HEK293 (cell line): ENCODE measurements around the gene DNAJC5.
A peak's percentile ranks its signal among the peaks of the same experiment; 100 is the strongest.

Source experiments
- GLIS2 ChIP-seq: fragments of 450-650 bp; formaldehyde crosslinking; IDR thresholded peaks from 2 replicates; pipeline ENCODE4 v1.5.1; 2016; ENCODE audit warnings: missing biosample characterization, missing genetic modification characterization
- KLF1 ChIP-seq: fragments of 450-650 bp; formaldehyde crosslinking; IDR thresholded peaks from 2 replicates; pipeline ENCODE4 v1.5.1; 2016; ENCODE audit warnings: missing biosample characterization, missing genetic modification characterization
- OSR2 ChIP-seq: fragments of 450-650 bp; formaldehyde crosslinking; IDR thresholded peaks from 2 replicates; pipeline ENCODE4 v1.5.1; 2016; ENCODE audit warnings: missing biosample characterization, missing genetic modification characterization
- ZBTB1 ChIP-seq: fragments of 450-650 bp; formaldehyde crosslinking; IDR thresholded peaks from 2 replicates; pipeline ENCODE4 v1.5.1; 2016; ENCODE audit warnings: missing biosample characterization, missing genetic modification characterization
- ZFHX2 ChIP-seq: fragments of 450-650 bp; formaldehyde crosslinking; conservative IDR thresholded peaks from 2 replicates; pipeline ENCODE4 v1.5.1; 2016; ENCODE audit warnings: missing biosample characterization, missing genetic modification characterization
- ZNF121 ChIP-seq: fragments of 450-650 bp; formaldehyde crosslinking; IDR thresholded peaks from 2 replicates; pipeline ENCODE4 v1.5.1; 2016; ENCODE audit warnings: missing biosample characterization, missing genetic modification characterization
- ZNF2 ChIP-seq: fragments of 450-650 bp; formaldehyde crosslinking; IDR thresholded peaks from 2 replicates; pipeline ENCODE4 v1.5.1; 2016; ENCODE audit warnings: missing biosample characterization, missing genetic modification characterization
- ZNF202 ChIP-seq: fragments of 450-650 bp; formaldehyde crosslinking; IDR thresholded peaks from 2 replicates; pipeline ENCODE4 v1.5.1; 2016; ENCODE audit warnings: missing biosample characterization, missing genetic modification characterization, borderline replicate concordance
- ZNF211 ChIP-seq: fragments of 450-650 bp; formaldehyde crosslinking; IDR thresholded peaks from 2 replicates; pipeline ENCODE4 v1.5.1; 2016; ENCODE audit warnings: low read depth, missing biosample characterization, missing genetic modification characterization
- ZNF221 ChIP-seq: fragments of 450-650 bp; formaldehyde crosslinking; IDR thresholded peaks from 2 replicates; pipeline ENCODE4 v1.5.1; 2017; ENCODE audit warnings: missing biosample characterization, missing genetic modification characterization, borderline replicate concordance
- ZNF548 ChIP-seq: fragments of 450-650 bp; formaldehyde crosslinking; IDR thresholded peaks from 2 replicates; pipeline ENCODE4 v1.5.1; 2016; ENCODE audit warnings: missing biosample characterization, missing genetic modification characterization
- ZNF558 ChIP-seq: fragments of 450-650 bp; formaldehyde crosslinking; IDR thresholded peaks from 2 replicates; pipeline ENCODE4 v1.5.1; 2016; ENCODE audit warnings: missing biosample characterization, missing genetic modification characterization
- ZNF560 ChIP-seq: fragments of 450-650 bp; formaldehyde crosslinking; IDR thresholded peaks from 2 replicates; pipeline ENCODE4 v1.5.1; 2017; ENCODE audit warnings: missing biosample characterization, missing genetic modification characterization, borderline replicate concordance
- ZNF626 ChIP-seq: fragments of 450-650 bp; sonication (Bioruptor Pico); formaldehyde crosslinking; IDR thresholded peaks from 2 replicates; pipeline ENCODE4 v1.5.1; 2018; ENCODE audit warnings: missing biosample characterization, missing genetic modification characterization, inconsistent platforms
- ZNF677 ChIP-seq: fragments of 450-650 bp; IDR thresholded peaks from 2 replicates; pipeline ENCODE4 v1.5.0; 2018; ENCODE audit warnings: missing biosample characterization, mild to moderate bottlenecking, missing genetic modification characterization, moderate library complexity
- ZNF707 ChIP-seq: fragments of 450-650 bp; formaldehyde crosslinking; IDR thresholded peaks from 2 replicates; pipeline ENCODE4 v1.5.1; 2016; ENCODE audit warnings: missing biosample characterization, missing genetic modification characterization
- TF ChIP-seq, protein P1 (sequence below): fragments of 450-650 bp; formaldehyde crosslinking; IDR thresholded peaks from 2 replicates; pipeline ENCODE4 v1.5.1; 2016; ENCODE audit warnings: missing biosample characterization, missing genetic modification characterization
- TF ChIP-seq, protein P2 (sequence below): fragments of 450-650 bp; formaldehyde crosslinking; IDR thresholded peaks from 2 replicates; pipeline ENCODE4 v1.5.1; 2016; ENCODE audit warnings: missing biosample characterization, missing genetic modification characterization
- TF ChIP-seq, protein P3 (sequence below): fragments of 450-650 bp; formaldehyde crosslinking; IDR thresholded peaks from 2 replicates; pipeline ENCODE4 v1.5.1; 2016; ENCODE audit warnings: missing biosample characterization, missing genetic modification characterization, borderline replicate concordance
- TF ChIP-seq, protein P4 (sequence below): fragments of 450-650 bp; formaldehyde crosslinking; IDR thresholded peaks from 2 replicates; pipeline ENCODE4 v1.5.1; 2016; ENCODE audit warnings: missing biosample characterization, missing genetic modification characterization
- TF ChIP-seq, protein P5 (sequence below): fragments of 450-650 bp; formaldehyde crosslinking; IDR thresholded peaks from 2 replicates; pipeline ENCODE4 v1.5.1; 2016; ENCODE audit warnings: missing biosample characterization, missing genetic modification characterization, borderline replicate concordance

Gene DNAJC5

DNA sequence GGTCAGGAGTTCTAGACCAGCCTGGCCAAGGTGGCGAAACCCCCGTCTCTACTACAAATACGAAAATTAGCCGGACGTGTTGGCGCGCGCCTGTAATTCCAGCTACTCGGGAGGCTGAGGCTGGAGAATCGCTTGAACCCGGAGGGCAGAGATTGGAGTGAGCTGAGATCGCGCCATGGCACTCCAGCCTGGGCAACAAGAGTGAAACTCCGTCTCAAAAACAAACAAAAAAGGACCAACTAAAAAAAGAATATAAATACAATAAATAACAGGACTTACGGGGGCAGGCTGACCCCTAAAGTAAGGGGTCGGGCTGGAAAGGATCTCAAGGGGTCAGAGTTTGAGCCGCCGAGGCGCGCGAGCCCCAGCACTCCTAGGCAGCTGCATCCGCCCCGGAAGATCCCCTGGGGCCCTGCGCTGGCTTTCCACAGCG is 30.4 kb upstream of the DNAJC5 start (continued):
- TF ChIP-seq ZFHX2 (tag by site-specific recombination) (no peak), GLIS2 (tag by site-specific recombination) (peak; percentile 72), ZNF2 (peak; percentile 38; the same call in 1 of the 2 replicates), ZNF677 (tag by site-specific recombination) (no peak), ZNF558 (tag by site-specific recombination) (no peak), ZNF202 (no peak), ZNF121 (peak; percentile 85), ZNF626 (tag by site-specific recombination) (no peak), KLF1 (tag by site-specific recombination) (no peak), ZNF211 (tag by site-specific recombination) (no peak), ZBTB1 (no peak), ZNF548 (tag by site-specific recombination) (no peak), ZNF707 (tag by site-specific recombination) (no peak), OSR2 (tag by site-specific recombination) (no peak), ZNF221 (tag by site-specific recombination) (no peak), ZNF560 (no peak)
- TF ChIP-seq, protein P1, sequence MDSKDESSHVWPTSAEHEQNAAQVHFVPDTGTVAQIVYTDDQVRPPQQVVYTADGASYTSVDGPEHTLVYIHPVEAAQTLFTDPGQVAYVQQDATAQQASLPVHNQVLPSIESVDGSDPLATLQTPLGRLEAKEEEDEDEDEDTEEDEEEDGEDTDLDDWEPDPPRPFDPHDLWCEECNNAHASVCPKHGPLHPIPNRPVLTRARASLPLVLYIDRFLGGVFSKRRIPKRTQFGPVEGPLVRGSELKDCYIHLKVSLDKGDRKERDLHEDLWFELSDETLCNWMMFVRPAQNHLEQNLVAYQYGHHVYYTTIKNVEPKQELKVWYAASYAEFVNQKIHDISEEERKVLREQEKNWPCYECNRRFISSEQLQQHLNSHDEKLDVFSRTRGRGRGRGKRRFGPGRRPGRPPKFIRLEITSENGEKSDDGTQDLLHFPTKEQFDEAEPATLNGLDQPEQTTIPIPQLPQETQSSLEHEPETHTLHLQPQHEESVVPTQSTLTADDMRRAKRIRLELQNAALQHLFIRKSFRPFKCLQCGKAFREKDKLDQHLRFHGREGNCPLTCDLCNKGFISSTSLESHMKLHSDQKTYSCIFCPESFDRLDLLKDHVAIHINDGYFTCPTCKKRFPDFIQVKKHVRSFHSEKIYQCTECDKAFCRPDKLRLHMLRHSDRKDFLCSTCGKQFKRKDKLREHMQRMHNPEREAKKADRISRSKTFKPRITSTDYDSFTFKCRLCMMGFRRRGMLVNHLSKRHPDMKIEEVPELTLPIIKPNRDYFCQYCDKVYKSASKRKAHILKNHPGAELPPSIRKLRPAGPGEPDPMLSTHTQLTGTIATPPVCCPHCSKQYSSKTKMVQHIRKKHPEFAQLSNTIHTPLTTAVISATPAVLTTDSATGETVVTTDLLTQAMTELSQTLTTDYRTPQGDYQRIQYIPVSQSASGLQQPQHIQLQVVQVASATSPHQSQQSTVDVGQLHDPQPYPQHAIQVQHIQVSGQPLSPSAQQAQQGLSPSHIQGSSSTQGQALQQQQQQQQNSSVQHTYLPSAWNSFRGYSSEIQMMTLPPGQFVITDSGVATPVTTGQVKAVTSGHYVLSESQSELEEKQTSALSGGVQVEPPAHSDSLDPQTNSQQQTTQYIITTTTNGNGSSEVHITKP, result no peak
- TF ChIP-seq, protein P2, sequence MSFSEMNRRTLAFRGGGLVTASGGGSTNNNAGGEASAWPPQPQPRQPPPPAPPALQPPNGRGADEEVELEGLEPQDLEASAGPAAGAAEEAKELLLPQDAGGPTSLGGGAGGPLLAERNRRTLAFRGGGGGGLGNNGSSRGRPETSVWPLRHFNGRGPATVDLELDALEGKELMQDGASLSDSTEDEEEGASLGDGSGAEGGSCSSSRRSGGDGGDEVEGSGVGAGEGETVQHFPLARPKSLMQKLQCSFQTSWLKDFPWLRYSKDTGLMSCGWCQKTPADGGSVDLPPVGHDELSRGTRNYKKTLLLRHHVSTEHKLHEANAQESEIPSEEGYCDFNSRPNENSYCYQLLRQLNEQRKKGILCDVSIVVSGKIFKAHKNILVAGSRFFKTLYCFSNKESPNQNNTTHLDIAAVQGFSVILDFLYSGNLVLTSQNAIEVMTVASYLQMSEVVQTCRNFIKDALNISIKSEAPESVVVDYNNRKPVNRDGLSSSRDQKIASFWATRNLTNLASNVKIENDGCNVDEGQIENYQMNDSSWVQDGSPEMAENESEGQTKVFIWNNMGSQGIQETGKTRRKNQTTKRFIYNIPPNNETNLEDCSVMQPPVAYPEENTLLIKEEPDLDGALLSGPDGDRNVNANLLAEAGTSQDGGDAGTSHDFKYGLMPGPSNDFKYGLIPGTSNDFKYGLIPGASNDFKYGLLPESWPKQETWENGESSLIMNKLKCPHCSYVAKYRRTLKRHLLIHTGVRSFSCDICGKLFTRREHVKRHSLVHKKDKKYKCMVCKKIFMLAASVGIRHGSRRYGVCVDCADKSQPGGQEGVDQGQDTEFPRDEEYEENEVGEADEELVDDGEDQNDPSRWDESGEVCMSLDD (tag by site-specific recombination), result peak; percentile 14; the same call in 1 of the 2 replicates
- TF ChIP-seq, protein P3, sequence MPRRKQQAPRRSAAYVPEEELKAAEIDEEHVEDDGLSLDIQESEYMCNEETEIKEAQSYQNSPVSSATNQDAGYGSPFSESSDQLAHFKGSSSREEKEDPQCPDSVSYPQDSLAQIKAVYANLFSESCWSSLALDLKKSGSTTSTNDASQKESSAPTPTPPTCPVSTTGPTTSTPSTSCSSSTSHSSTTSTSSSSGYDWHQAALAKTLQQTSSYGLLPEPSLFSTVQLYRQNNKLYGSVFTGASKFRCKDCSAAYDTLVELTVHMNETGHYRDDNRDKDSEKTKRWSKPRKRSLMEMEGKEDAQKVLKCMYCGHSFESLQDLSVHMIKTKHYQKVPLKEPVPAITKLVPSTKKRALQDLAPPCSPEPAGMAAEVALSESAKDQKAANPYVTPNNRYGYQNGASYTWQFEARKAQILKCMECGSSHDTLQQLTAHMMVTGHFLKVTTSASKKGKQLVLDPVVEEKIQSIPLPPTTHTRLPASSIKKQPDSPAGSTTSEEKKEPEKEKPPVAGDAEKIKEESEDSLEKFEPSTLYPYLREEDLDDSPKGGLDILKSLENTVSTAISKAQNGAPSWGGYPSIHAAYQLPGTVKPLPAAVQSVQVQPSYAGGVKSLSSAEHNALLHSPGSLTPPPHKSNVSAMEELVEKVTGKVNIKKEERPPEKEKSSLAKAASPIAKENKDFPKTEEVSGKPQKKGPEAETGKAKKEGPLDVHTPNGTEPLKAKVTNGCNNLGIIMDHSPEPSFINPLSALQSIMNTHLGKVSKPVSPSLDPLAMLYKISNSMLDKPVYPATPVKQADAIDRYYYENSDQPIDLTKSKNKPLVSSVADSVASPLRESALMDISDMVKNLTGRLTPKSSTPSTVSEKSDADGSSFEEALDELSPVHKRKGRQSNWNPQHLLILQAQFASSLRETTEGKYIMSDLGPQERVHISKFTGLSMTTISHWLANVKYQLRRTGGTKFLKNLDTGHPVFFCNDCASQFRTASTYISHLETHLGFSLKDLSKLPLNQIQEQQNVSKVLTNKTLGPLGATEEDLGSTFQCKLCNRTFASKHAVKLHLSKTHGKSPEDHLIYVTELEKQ, result no peak
- TF ChIP-seq, protein P4, sequence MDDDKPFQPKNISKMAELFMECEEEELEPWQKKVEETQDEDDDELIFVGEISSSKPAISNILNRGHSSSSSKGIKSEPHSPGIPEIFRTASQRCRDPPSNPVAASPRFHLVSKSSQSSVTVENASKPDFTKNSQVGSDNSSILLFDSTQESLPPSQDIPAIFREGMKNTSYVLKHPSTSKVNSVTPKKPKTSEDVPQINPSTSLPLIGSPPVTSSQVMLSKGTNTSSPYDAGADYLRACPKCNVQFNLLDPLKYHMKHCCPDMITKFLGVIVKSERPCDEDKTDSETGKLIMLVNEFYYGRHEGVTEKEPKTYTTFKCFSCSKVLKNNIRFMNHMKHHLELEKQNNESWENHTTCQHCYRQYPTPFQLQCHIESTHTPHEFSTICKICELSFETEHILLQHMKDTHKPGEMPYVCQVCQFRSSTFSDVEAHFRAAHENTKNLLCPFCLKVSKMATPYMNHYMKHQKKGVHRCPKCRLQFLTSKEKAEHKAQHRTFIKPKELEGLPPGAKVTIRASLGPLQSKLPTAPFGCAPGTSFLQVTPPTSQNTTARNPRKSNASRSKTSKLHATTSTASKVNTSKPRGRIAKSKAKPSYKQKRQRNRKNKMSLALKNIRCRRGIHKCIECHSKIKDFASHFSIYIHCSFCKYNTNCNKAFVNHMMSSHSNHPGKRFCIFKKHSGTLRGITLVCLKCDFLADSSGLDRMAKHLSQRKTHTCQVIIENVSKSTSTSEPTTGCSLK (tag by site-specific recombination), result no peak
- TF ChIP-seq, protein P5, sequence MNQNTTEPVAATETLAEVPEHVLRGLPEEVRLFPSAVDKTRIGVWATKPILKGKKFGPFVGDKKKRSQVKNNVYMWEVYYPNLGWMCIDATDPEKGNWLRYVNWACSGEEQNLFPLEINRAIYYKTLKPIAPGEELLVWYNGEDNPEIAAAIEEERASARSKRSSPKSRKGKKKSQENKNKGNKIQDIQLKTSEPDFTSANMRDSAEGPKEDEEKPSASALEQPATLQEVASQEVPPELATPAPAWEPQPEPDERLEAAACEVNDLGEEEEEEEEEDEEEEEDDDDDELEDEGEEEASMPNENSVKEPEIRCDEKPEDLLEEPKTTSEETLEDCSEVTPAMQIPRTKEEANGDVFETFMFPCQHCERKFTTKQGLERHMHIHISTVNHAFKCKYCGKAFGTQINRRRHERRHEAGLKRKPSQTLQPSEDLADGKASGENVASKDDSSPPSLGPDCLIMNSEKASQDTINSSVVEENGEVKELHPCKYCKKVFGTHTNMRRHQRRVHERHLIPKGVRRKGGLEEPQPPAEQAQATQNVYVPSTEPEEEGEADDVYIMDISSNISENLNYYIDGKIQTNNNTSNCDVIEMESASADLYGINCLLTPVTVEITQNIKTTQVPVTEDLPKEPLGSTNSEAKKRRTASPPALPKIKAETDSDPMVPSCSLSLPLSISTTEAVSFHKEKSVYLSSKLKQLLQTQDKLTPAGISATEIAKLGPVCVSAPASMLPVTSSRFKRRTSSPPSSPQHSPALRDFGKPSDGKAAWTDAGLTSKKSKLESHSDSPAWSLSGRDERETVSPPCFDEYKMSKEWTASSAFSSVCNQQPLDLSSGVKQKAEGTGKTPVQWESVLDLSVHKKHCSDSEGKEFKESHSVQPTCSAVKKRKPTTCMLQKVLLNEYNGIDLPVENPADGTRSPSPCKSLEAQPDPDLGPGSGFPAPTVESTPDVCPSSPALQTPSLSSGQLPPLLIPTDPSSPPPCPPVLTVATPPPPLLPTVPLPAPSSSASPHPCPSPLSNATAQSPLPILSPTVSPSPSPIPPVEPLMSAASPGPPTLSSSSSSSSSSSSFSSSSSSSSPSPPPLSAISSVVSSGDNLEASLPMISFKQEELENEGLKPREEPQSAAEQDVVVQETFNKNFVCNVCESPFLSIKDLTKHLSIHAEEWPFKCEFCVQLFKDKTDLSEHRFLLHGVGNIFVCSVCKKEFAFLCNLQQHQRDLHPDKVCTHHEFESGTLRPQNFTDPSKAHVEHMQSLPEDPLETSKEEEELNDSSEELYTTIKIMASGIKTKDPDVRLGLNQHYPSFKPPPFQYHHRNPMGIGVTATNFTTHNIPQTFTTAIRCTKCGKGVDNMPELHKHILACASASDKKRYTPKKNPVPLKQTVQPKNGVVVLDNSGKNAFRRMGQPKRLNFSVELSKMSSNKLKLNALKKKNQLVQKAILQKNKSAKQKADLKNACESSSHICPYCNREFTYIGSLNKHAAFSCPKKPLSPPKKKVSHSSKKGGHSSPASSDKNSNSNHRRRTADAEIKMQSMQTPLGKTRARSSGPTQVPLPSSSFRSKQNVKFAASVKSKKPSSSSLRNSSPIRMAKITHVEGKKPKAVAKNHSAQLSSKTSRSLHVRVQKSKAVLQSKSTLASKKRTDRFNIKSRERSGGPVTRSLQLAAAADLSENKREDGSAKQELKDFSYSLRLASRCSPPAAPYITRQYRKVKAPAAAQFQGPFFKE (tag by site-specific recombination), result no peak
